GM12873 (cell line): Measurements from ENCODE around the gene SHISA4.
A peak's percentile ranks its signal among the peaks of the same experiment; 100 is the strongest.

ENCODE experiments used
- CTCF ChIP-seq: IDR thresholded peaks from 2 replicates; pipeline ENCODE4 v1.5.1; 2012; ENCODE audit warnings: low read depth, mild to moderate bottlenecking, moderate library complexity, low read length, control low read depth; ENCODE audit not compliant: insufficient read depth; ENCODE audit errors: missing control alignments

SHISA4 gene

GRCh38 chr1:201890806-201891450, 2.2 kb downstream of the SHISA4 start:
- TF ChIP-seq CTCF, result no peak

GRCh38 chr1:201891451-201892045, 2.9 kb downstream of the SHISA4 start:
- no peak for TF ChIP-seq CTCF

DNA sequence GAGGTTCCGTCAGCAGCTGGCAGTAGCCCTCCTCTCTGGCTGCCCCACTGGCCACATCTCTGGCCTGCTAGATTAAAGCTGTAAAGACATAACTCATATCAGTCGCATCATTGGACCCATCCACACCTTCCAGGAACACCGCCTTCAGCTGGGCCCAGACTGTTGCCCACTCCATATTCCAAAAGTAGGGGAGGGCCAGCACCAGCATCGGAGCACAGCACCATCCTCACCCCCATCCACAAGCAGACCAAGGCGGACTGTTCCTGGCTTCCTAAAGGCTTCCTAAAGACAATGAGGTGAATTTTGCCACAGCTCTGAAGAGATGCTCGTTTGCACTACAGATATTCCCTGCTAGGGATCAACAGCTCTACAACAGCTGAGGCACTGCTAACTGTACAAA, 3.5 kb downstream of the SHISA4 start:
- no peak for TF ChIP-seq CTCF

GRCh38 chr1:201893431-201893830, 4.7 kb downstream of the SHISA4 start:
- no peak for TF ChIP-seq CTCF

DNA sequence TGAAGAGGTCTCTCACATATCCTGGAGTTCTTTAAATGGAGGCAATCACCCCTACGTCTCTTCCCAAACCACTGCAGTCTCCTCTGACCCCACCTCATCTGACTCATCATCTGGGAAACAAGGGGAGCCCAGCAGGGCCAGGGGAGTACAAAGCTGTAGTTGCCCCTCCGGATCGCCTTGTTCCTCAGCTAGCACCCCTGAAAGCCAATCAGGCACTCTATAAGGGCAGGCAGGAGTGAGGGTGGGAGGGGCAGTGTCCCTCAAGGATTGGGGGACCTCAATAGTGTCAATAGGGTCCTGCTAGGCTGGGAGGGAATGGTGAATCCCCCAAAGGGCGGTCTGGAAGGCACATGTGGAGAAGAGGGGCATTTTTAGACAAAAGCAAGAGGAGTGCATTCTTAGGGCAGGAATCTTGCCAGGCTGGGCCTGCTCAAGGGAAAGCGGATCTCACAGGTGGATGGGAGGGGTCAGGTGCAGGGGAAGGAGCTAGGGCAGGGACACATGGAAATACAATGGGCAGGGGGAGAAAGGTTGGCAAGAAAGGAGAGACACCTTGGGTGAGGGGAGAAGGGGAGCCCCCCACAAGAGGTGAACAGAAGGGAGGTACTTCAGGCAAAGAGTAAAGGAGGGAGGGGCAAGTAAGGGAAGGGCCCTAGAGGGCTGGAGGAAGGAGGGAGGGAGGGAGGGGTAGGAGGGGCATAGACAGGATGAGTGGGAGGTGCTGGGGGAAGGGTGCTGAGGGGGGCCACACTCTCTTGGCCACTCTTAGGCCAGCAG, 5.8 kb downstream of the SHISA4 start:
- TF ChIP-seq CTCF, result no peak

- TF ChIP-seq CTCF, result no peak
Observed at GRCh38 chr1:201895120-201895665, 6.5 kb downstream of the SHISA4 start.

GRCh38 chr1:201895913-201896807, 7.5 kb downstream of the SHISA4 start:
- peak; percentile 95 for TF ChIP-seq CTCF
